GM18520 (cell line): Measurements from ENCODE around the gene TMEM18.

Experiments
- ATAC-seq: cut with Tn5 transposase; IDR thresholded peaks from one replicate; pipeline ENCODE4 v1.9.1; 2021; ENCODE audit not compliant: unreplicated experiment

Gene TMEM18

GRCh38 chr2:653645-654425 is 23.4 kb downstream of the TMEM18 start:
- ATAC-seq: no peak

DNA sequence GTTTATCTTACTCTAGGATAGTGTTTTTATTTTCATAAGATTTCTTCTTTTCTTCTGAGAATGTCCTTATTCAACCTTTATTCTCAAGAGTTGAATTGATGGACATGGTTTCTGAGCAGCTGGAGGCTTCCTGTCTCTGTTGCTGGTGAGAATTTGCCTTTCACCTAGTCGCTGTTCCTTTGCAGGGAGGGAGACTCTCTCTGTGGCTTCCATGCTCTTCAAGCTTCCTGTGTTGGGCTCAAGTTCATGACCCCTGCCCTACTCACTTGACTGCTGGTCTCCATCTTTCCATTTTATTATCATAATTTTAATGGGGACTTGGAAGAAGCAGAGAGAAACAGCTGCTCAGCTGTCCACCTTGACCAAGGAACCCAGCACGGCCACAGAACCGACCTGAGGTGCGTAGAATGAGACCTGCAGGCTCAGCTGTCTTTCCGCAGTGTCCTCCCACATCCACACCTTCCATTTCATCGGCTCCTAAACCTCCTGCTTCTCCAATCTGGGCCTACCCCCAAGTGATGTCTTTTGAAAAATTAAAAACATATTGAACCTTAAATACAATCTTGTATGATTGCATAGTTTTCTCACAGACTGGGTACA is 24.2 kb downstream of the TMEM18 start:
- ATAC-seq: no peak

- no peak for ATAC-seq
Observed at GRCh38 chr2:651951-652373, 25.2 kb downstream of the TMEM18 start.

DNA sequence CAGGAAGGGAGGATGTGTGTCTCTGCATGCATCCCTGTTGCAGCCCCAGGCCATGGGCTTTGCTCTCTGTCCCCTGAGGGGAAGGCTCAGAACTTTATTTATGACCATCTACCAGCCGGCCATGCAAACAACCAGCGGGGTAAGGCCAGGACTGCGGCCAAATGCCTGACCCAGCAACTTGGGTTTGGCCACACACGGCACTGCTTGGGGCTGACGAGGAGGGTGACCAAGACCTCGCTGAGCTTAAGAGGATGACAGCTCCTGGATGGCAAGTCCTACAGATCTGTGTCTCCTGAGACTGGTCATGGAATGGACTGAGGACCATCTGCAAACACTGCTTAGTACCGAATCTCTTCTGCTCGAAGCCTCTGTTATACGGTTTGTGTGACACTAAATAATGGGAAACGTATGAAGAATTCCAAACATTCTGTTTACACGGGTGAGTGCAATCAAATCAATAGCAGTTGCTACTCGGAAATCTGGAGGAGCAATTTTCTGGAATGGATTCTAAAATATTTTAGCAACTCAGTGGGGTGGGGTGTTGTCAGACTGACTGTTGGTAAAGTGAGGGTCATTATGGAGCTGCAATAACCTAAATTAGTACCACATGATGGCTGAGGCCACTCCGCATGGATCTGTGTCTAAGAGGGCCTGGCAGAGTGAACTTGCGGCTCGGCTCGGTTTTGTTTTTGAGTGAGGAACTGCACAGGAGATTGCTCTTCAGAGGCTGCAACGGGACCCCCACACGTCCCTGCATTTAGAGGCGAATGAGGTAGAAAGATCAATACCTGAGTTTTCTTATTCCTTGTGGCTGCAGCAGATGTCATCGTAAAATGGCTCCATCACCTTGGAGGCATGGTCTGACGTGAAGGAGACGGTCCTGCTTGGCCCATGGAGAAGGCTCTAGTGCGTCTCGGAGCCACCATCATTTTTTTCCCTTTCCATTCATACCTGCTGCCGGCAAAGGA is 26.6 kb downstream of the TMEM18 start:
- ATAC-seq: no peak

DNA sequence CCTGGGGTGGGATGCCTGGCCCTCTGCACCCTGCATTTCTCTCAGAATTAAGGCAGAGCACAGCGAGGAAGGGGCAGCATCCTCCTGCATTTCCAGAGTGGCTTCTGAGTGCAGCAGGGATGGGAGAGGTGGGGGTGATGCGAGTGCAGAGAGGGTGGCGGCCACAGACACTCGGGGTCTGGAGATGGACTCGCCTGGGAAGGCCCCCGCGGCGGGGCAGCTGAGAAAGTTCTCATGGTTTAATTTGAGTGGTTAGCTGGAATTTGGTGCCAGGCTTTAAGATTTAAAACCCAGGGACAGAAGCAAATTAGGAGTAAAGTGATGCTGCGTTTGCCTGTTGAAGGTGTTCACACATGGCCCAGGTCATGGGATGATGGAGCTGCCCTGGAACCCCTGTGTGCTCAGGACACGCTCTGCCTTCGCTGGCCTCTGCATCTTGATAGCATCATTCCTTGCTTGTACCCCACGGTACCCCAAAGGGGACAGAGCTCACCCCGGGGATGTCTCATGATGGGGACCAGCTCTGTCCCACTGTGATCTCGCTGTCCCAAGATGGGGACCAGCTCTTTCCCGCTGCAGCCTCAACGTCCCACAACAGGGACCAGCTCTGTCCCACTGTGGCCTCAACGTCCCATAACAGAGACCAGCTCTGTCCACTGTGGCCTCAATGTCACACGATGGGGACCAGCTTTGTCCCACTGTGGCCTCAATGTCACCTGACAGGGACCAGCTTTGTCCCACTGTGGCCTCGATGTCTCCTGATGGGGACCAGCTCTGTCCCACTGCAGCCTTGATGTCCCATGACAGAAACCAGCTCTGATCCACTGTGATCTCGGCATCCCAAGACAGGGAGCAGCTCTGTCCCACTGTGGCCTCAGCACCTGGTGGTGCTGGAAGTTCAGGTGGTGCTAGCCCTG is 27.5 kb downstream of the TMEM18 start:
- no peak for ATAC-seq

DNA sequence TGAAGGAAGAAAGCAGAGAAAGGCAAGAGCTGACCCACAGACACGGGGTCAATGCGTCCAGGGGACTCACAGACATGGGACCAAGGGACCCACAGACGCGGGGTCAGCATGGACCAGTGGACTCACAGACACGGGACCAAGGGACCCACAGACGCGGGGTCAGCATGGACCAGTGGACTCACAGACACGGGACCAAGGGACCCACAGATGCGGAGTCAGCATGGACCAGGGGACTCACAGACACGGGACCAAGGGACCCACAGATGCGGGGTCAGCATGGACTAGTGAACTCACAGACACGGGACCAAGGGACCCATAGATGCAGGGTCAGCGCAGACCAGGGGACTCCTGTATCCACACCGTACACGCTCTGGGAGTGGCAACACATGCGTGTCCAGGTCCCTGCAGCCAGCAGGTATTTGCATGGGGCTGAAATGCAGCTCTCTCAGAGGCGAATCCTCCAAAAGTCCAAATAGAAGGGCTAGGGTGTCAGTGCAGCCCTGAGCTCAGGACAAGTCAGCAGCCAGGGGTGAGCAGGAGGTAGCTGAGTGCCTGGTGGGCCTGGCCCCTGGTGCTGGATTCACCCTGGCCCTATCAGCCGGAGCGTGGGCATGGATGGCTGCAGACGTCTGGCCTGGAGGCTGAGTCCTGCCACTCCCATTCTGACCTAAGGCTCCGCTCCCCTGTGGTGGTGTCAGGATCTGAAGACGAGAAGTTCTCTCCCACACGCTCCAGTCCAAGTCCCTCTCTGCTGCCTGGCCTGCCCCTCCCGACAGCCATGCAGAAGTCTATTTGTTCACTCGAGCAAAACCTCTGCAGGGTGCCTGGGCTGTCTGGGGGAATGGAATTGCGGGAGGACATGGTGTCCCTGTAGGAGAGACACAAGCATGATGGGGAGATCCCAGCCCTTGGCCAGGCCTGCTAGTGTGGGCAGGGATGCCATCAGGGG is 28.5 kb downstream of the TMEM18 start:
- no peak for ATAC-seq

DNA sequence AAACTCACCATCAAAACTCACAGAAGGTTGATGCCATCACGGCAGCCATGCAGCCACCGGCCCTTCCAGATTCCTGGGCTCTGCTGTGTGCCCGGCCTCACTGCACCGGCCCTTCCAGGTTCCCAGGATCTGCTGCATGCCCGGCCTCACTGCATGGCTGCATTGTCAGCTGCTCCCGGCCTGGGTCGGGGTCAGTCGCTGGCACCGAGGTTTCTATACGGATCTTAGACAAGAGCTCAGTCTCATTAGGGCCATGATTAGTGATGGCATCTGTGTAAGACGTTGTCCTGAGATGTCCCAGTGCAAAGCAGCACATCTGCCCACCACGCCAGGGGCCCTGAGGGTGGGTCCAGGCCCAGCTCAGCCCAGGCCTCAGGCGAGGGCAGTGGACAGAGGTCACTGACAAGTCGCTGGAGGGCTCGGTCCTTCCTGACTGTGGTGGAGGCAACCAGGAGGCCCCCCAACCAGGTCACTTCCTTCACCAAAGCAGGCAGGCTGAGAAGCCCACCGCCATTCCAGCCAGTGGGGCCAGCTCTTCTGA is 29.4 kb downstream of the TMEM18 start:
- no peak for ATAC-seq

DNA sequence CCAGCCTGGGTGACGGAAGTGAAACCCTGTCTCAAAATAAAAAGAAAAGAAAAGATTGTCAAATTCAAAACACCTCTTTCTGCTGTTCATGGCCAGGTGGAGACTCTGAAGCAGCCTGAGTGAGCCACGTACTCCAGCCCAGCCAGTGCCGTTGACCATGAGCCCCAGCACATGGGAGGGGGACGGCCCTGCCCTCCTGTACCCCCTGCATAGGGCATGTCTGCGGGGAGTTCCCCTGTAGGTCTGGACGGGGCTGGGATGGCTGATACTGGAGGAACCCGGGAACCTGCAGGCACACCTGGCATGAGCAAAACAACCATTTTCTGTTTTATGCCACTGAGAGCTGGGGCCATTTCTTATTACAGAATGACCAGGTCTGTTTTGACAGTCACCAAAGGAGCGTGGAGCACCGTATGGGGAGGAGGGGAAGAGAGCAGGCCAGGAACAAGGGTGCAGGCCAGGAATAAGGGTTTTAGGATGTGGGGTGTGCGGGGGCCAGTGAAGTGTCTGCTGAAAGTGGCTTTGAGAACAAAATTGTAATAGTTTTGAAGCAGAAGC is 30.1 kb downstream of the TMEM18 start:
- ATAC-seq: no peak

DNA sequence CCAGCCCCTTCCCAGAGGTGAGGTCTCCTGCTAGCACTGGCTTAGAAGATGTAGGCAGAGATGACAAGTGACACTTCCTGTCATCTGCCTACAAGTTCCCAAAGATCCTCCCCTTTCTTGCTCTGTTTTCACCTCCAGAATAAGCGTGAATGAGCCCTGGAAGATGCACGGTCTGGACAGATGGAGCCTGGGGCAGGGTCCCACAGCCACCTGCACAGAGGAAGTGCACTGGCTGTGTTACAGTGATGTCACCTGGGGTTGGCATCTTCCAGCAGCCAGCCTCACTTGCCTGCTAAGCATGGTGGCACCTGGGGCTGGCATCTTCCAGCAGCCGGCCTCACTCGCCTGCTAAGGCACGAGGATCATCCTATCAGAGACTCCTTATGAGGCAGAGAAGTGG is 32.3 kb downstream of the TMEM18 start:
- no peak for ATAC-seq

DNA sequence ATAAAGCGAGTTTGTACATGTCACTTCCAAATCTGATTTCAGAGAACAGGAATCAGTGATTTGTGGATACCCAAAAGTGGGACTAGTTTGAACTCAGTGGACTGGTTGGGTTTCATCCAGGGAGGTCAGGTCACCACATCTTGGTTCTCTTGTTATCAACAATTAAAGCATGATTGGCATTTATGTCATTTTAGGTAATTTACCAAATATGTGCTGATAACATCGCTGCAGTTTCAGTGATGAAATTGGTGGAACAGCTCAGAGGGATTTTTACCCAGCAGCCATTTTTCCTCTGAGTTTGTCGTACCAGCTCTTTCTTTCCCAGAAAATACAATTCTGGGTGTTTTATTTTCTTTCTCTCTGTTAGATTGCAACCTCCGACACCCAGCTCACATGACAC is 33.4 kb downstream of the TMEM18 start:
- no peak for ATAC-seq

DNA sequence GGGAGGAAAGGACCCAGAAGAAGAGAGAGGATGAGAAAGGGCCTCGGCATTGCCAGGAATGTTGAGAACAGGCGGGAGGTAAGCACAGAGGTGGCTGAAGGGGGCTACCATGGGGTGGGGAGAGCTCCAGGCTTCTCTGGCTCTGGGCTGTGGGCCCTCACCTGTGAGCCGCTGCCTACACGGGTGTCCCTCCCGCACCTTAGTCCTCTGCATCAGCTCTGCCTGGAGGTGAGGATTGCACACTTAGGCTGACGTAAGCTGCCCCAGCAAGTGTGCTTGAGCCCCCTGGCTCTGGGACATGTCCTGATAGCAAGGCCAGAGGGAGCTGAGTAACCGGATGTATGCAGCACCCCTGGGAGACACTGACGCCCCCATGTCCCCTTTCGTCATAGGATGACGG is 33.9 kb downstream of the TMEM18 start:
- ATAC-seq: no peak

DNA sequence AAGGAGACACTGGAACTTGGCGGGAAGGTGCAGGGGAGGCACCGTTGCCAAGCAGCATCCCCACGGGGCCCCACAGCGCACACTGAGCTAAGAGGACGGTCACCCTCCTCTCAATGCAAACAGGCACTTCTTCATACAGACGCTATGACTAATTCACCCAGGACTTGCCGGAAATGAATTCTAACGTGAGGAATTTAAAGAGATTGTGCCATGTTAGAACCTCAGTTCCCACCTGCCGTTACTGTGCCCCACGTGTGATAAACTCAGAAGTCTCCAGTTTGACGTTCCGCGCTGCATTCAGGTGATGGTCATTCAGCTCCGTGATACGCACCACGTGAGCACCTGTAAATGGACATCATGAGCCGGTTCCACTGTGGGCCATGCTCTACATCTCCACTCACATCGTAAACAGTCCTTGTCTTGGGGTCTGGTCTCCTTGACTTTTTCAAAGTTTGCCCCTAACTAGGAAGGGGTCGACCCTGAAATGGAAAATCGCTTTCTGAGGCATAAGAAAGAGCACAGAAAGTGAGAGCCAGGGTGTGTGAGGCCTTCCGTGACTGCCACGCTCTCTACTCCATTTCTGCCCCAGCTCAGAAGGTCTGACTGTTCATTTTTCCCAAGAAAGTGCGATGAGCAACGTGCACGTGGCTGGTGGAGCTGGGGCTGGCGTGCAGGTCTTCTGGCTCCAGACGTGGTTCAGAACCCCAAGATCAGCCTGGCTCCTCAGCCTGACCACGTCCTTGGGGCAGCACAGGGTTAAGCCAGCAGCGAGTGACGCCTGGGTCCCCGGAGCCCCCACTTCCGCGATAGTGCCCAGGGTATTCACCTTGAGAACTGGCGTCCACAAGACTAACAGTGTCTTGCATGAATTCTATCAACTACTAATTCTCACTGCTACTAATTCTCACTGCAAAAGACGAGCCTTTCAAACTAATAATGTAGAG is 35.1 kb downstream of the TMEM18 start:
- ATAC-seq: no peak

- ATAC-seq: no peak
Observed at GRCh38 chr2:641164-641871, 35.9 kb downstream of the TMEM18 start.

GRCh38 chr2:639703-640102 is 37.5 kb downstream of the TMEM18 start:
- ATAC-seq: no peak

- ATAC-seq: no peak
Observed at GRCh38 chr2:637804-638203, 39.4 kb downstream of the TMEM18 start.

- ATAC-seq: no peak
Observed at GRCh38 chr2:637406-637776, 39.8 kb downstream of the TMEM18 start.
